SK-N-SH (cell line): ENCODE measurements around the gene SPG11. TPM values are rescaled to one million over a fixed set of nuclear protein-coding genes. Genes with fewer than 3 reads are reported as not detected.

Source experiments
- CTCF ChIA-PET: fragments of 300-600, 350-600 bp; formaldehyde crosslinking; extraction: SDS; loops from one replicate; lab custom pipeline; 2021; lab: Yijun Ruan, JAX
- POLR2A ChIA-PET: fragments of 350-600 bp; sonication (Branson Sonifier 250); formaldehyde crosslinking; extraction: SDS; loops from one replicate; lab custom pipeline; 2020; ENCODE audit warnings: antibody characterized with exemption, inconsistent platforms; lab: Yijun Ruan, JAX
- DNase-seq: peaks from one replicate; pipeline ENCODE4 v3.0.0; 2012
- H2AFZ ChIP-seq: fragments of 200-600 bp; sonication (generic); 2 replicates; pipeline ENCODE4 v1.8.1; 2016; ENCODE audit warnings: antibody characterized with exemption, mild to moderate bottlenecking, low read depth
- H3F3A ChIP-seq: fragments of 200-600 bp; sonication (generic); replicated peaks from 2 replicates; pipeline ENCODE3; 2016; ENCODE audit warnings: antibody characterized with exemption, mild to moderate bottlenecking; ENCODE audit not compliant: insufficient read depth
- H3K27ac ChIP-seq, 2 experiments: fragments of 200-500 bp in 1 of 2; fragments of 200-600 bp in 1 of 2; sonication (Bioruptor generic) in 1 of 2; sonication (generic), shearing (Covaris generic) in 1 of 2; 2 replicates each; pipeline versions ENCODE4 v1.5.1 to v1.6.1; 2014 to 2016; ENCODE audit warnings: low read depth in 2 of 2, inconsistent platforms in 1 of 2, low read length in 1 of 2, mild to moderate bottlenecking in 1 of 2, mixed read lengths in 1 of 2
- H3K27me3 ChIP-seq: fragments of 200-600 bp; sonication (generic), shearing (Covaris generic); 2 replicates; pipeline ENCODE4 v1.6.1; 2016; ENCODE audit warnings: mixed run types; ENCODE audit not compliant: insufficient read depth
- H3K36me3 ChIP-seq, 2 experiments: fragments of 200-500 bp in 1 of 2; fragments of 200-600 bp in 1 of 2; sonication (Bioruptor generic) in 1 of 2; sonication (generic) in 1 of 2; replicated peaks in 1 of 2; 2 replicates each; pipeline versions ENCODE3 to v1.5.1; 2014 to 2016; ENCODE audit warnings: low read length in 1 of 2, mild to moderate bottlenecking in 1 of 2; ENCODE audit not compliant: insufficient read depth in 2 of 2, control insufficient read depth in 1 of 2
- H3K4me1 ChIP-seq, 2 experiments: fragments of 200-500 bp in 1 of 2; fragments of 200-600 bp in 1 of 2; sonication (Bioruptor generic) in 1 of 2; sonication (generic), shearing (Covaris generic) in 1 of 2; 2 replicates each; pipeline versions ENCODE4 v1.5.1 to v1.6.1; 2014 to 2016; ENCODE audit warnings: low read depth in 1 of 2, low read length in 1 of 2, mixed run types in 1 of 2; ENCODE audit not compliant: insufficient read depth in 2 of 2, control insufficient read depth in 1 of 2
- H3K4me2 ChIP-seq: fragments of 200-600 bp; sonication (generic), shearing (Covaris generic); 2 replicates; pipeline ENCODE4 v1.6.1; 2017; ENCODE audit warnings: mixed run types
- H3K4me3 ChIP-seq, 2 experiments: fragments of 200-500 bp in 1 of 2; fragments of 200-600 bp in 1 of 2; sonication (Bioruptor generic) in 1 of 2; sonication (generic), shearing (Covaris generic) in 1 of 2; 2 replicates each; pipeline versions ENCODE4 v1.5.1 to v1.8.1; 2014 to 2016; ENCODE audit warnings: low read depth in 2 of 2, inconsistent platforms in 1 of 2, low read length in 1 of 2, mild to moderate bottlenecking in 1 of 2, mixed read lengths in 1 of 2, moderate library complexity in 1 of 2
- H3K79me2 ChIP-seq: fragments of 200-600 bp; sonication (generic); 2 replicates; pipeline ENCODE4 v1.8.1; 2017; ENCODE audit warnings: mild to moderate bottlenecking; ENCODE audit not compliant: insufficient read depth
- H3K9ac ChIP-seq: fragments of 200-600 bp; sonication (generic); 2 replicates; pipeline ENCODE4 v1.6.1; 2017; ENCODE audit warnings: mixed run types
- H3K9me2 ChIP-seq: fragments of 200-600 bp; sonication (generic); 2 replicates; pipeline ENCODE4 v1.6.1; 2017; ENCODE audit warnings: mixed run types
- H3K9me3 ChIP-seq: fragments of 200-600 bp; sonication (generic); 2 replicates; pipeline ENCODE4 v1.6.1; 2017; ENCODE audit warnings: mixed run types, mild to moderate bottlenecking, moderate library complexity
- H4K20me1 ChIP-seq: fragments of 200-600 bp; sonication (generic); 2 replicates; pipeline ENCODE4 v1.6.1; 2017; ENCODE audit warnings: mild to moderate bottlenecking, mixed run types; ENCODE audit not compliant: insufficient read depth
- CHD2 ChIP-seq: fragments of 150-350 bp; IDR thresholded peaks from 2 replicates; pipeline ENCODE4 v1.6.1; 2018; ENCODE audit warnings: low read length; ENCODE audit not compliant: partially characterized antibody
- EP300 ChIP-seq, 2 experiments: IDR thresholded peaks; 2 replicates each; pipeline versions ENCODE4 v1.4.0 to v1.6.1; 2012; ENCODE audit warnings: borderline replicate concordance in 1 of 2, low read depth in 1 of 2, low read length in 1 of 2
- FOXJ3 ChIP-seq: sonication (generic); formaldehyde crosslinking; IDR thresholded peaks from 2 replicates; pipeline ENCODE4 v1.5.1; 2020; ENCODE audit warnings: mild to moderate bottlenecking, missing genetic modification reagents
- GABPA ChIP-seq: IDR thresholded peaks from 2 replicates; pipeline ENCODE4 v1.4.0; 2012; ENCODE audit warnings: low read depth, mild to moderate bottlenecking
- MEF2A ChIP-seq: IDR thresholded peaks from 2 replicates; pipeline ENCODE4 v1.4.0; 2012; ENCODE audit warnings: low read depth, borderline replicate concordance
- NFIC ChIP-seq: IDR thresholded peaks from 2 replicates; pipeline ENCODE4 v1.4.0; 2012; ENCODE audit warnings: borderline replicate concordance
- NRF1 ChIP-seq: IDR thresholded peaks from 2 replicates; pipeline ENCODE4 v1.6.1; 2012; ENCODE audit warnings: low read depth, mild to moderate bottlenecking, low read length
- POLR2AphosphoS5 ChIP-seq: IDR thresholded peaks from 2 replicates; pipeline ENCODE4 v1.6.1; 2012; ENCODE audit warnings: low read depth, low read length
- RAD21 ChIP-seq: IDR thresholded peaks from 2 replicates; pipeline ENCODE4 v1.6.1; 2012; ENCODE audit warnings: mild to moderate bottlenecking, low read length
- RCOR1 ChIP-seq: fragments of 150-350 bp; IDR thresholded peaks from 2 replicates; pipeline ENCODE4 v1.6.1; 2017; ENCODE audit warnings: antibody characterized with exemption, low read length
- RFX5 ChIP-seq: IDR thresholded peaks from 2 replicates; pipeline ENCODE4 v1.6.1; 2012; ENCODE audit warnings: mild to moderate bottlenecking, improper control_type of control experiment, low read length
- TCF12 ChIP-seq: IDR thresholded peaks from 2 replicates; pipeline ENCODE4 v1.4.0; 2012
- TEAD4 ChIP-seq: IDR thresholded peaks from 2 replicates; pipeline ENCODE4 v1.4.0; 2012; ENCODE audit warnings: mild to moderate bottlenecking, borderline replicate concordance; ENCODE audit not compliant: insufficient read depth
- USF2 ChIP-seq: fragments of 150-350 bp; IDR thresholded peaks from 2 replicates; pipeline ENCODE4 v1.6.1; 2017; ENCODE audit warnings: antibody characterized with exemption, low read length, low read depth, borderline replicate concordance
- YY1 ChIP-seq: IDR thresholded peaks from 2 replicates; pipeline ENCODE4 v1.4.0; 2012; ENCODE audit warnings: low read depth, mild to moderate bottlenecking
- ZBTB33 ChIP-seq: IDR thresholded peaks from 2 replicates; pipeline ENCODE4 v1.4.0; 2012; ENCODE audit warnings: low read depth, borderline replicate concordance
- WGBS: methylation state at CpG from one replicate; pipeline ENCODE4 v1.1.6; 2017; ENCODE audit warnings: low lambda C conversion rate; 5-methylcytosine and 5-hydroxymethylcytosine counted together
- polyA plus RNA-seq, 3 experiments: library from polyadenylated mRNA; depleted of rRNA; stranded (reverse); fragments of >200 nt; gene quantifications; 2 replicates each; pipeline ENCODE4 v1.2.3, GENCODE V29; 2012
- TF ChIP-seq, protein P1 (sequence below): IDR thresholded peaks from 2 replicates; pipeline ENCODE4; 2012
- TF ChIP-seq, protein P2 (sequence below): fragments of 150-350 bp; IDR thresholded peaks from 2 replicates; pipeline ENCODE4 v1.6.1; 2016; ENCODE audit warnings: mild to moderate bottlenecking, low read depth, low read length
- TF ChIP-seq, protein P3 (sequence below): IDR thresholded peaks from 2 replicates; pipeline ENCODE4 v1.4.0; 2012; ENCODE audit warnings: low read depth, borderline replicate concordance

The SPG11 gene
- polyA plus RNA-seq, 1 of the 3 experiments (the other 2 are of a cell fraction), result 36.3 TPM

DNA sequence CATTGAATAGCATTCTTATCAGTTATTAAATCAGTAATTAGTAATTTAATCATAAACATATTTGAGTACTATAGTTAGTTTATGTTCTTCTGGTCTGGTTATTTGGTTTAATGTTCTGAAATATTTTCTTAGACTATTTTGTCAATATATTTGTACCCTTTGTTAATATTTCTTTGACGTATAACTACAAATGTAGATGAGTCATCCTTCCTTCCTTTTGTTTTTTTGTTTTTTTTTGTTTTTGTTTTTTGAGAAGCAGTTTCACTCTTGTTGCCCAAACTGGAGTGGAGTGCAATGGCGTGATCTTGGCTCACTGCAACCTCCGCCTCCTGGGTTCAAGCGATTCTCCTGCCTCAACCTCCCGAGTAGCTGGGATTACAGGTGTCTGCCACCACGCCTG, 143.9 kb downstream of the SPG11 start:
- TF ChIP-seq FOXJ3 (no peak), TCF12 (no peak), MEF2A (no peak), CHD2 (no peak), POLR2AphosphoS5 (no peak), GABPA (no peak), NFIC (no peak), RCOR1 (no peak), NRF1 (no peak), YY1 (no peak), TEAD4 (no peak), RAD21 (no peak), ZBTB33 (no peak), USF2 (no peak), EP300 (IDR thresholded peaks at IDR 0.05; ENCODE audit: borderline replicate concordance in 1 of 2, low read depth in 1 of 2, low read length in 1 of 2) (no peak), RFX5 (no peak)
- TF ChIP-seq, protein P1, sequence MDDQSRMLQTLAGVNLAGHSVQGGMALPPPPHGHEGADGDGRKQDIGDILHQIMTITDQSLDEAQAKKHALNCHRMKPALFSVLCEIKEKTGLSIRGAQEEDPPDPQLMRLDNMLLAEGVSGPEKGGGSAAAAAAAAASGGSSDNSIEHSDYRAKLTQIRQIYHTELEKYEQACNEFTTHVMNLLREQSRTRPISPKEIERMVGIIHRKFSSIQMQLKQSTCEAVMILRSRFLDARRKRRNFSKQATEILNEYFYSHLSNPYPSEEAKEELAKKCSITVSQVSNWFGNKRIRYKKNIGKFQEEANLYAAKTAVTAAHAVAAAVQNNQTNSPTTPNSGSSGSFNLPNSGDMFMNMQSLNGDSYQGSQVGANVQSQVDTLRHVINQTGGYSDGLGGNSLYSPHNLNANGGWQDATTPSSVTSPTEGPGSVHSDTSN, result no peak
- TF ChIP-seq, protein P2, sequence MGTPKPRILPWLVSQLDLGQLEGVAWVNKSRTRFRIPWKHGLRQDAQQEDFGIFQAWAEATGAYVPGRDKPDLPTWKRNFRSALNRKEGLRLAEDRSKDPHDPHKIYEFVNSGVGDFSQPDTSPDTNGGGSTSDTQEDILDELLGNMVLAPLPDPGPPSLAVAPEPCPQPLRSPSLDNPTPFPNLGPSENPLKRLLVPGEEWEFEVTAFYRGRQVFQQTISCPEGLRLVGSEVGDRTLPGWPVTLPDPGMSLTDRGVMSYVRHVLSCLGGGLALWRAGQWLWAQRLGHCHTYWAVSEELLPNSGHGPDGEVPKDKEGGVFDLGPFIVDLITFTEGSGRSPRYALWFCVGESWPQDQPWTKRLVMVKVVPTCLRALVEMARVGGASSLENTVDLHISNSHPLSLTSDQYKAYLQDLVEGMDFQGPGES, result no peak
- TF ChIP-seq, protein P3, sequence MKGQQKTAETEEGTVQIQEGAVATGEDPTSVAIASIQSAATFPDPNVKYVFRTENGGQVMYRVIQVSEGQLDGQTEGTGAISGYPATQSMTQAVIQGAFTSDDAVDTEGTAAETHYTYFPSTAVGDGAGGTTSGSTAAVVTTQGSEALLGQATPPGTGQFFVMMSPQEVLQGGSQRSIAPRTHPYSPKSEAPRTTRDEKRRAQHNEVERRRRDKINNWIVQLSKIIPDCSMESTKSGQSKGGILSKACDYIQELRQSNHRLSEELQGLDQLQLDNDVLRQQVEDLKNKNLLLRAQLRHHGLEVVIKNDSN, result no peak
- TF ChIP-seq, all 33 proteins: peak for 0
- Histone ChIP-seq H3K4me1 (no peaks in the 10 kb centered on the region), H3K9ac (no peak overlapping the region), H4K20me1 (no peaks in the 10 kb centered on the region), H3K4me2 (no peak overlapping the region), H3F3A (peaks cover 11% of the 10 kb centered on the region), H3K36me3 (peaks cover 16 to 64% of the 10 kb centered on the region in 2 experiments), H3K27ac (no peak overlapping the region), H2AFZ (no peak overlapping the region), H3K4me3 (no peak overlapping the region), H3K27me3 (no peaks in the 10 kb centered on the region), H3K79me2 (peaks cover 12% of the 10 kb centered on the region), H3K9me3 (no peaks in the 10 kb centered on the region), H3K9me2 (no peaks in the 10 kb centered on the region)
- WGBS, result 97% methylated on average over 6 of the region's 6 CpGs
- POLR2A ChIA-PET, result no interaction called here
- CTCF ChIA-PET, result interaction anchor here (1.8 kb wide), 1 partner anchor 13 kb away, joined by 5 read pairs; no protein-coding TSS in a partner anchor
- no peak for DNase-seq
